GM12878 (cell line): ENCODE data around the gene IGF2R. TPM values are rescaled to one million over a fixed set of nuclear protein-coding genes. Genes with fewer than 3 reads are reported as not detected.

ENCODE experiments used
- ATAC-seq: fragments of 200-7000 bp; cut with Tn5 transposase; 3 replicates; pipeline ENCODE4 v1.9.1; 2020; ENCODE audit warnings: mild to moderate bottlenecking, moderate library complexity
- BruUV-seq: library from RNA; stranded (reverse); fragments of 400-500 nt; replicated peaks from 2 replicates; lab custom pipeline; 2021; lab: Mats Ljungman, UMichigan
- CTCF ChIA-PET: fragments of 300-600 bp; sonication (Branson Sonifier 250); formaldehyde crosslinking; extraction: SDS; loops from one replicate; lab custom pipeline; 2021; ENCODE audit warnings: inconsistent platforms; lab: Yijun Ruan, JAX
- POLR2A ChIA-PET: fragments of 350-600 bp; formaldehyde crosslinking; extraction: SDS; loops from one replicate; lab custom pipeline; 2021; ENCODE audit warnings: inconsistent platforms; lab: Charles Lee
- RAD21 ChIA-PET: fragments of 300-600 bp; sonication (Branson Sonifier 250); formaldehyde crosslinking; loops from one replicate; lab custom pipeline; 2023; ENCODE audit warnings: antibody characterized with exemption; ENCODE audit not compliant: unreplicated experiment; lab: Charles Lee
- SMC1A ChIA-PET: fragments of 300-600 bp; sonication (Branson Sonifier 250); formaldehyde crosslinking; loops from one replicate; lab custom pipeline; 2023; ENCODE audit not compliant: unreplicated experiment, uncharacterized antibody; lab: Charles Lee
- DNase-seq: peaks from one replicate; pipeline ENCODE4 v3.0.0-alpha.2; 2011; ENCODE audit warnings: low read depth, low spot score
- FAIRE-seq: peaks from 3 replicates; lab custom pipeline; 2011; peaks lifted over from hg19 to GRCh38; lab: Jason Lieb, UNC
- H2AFZ ChIP-seq: 2 replicates; pipeline ENCODE4 v1.6.0; 2011; ENCODE audit warnings: low read depth, low read length, control low read depth; ENCODE audit not compliant: control insufficient read depth
- H3K27ac ChIP-seq: 2 replicates; pipeline ENCODE4 v1.5.1; 2011; ENCODE audit warnings: control low read depth; ENCODE audit not compliant: control insufficient read depth, insufficient read depth
- H3K27me3 ChIP-seq, 2 experiments: replicated peaks in 1 of 2; 2 replicates each; pipeline versions ENCODE4 v1.6.0 to v1.6.1; 2011; ENCODE audit warnings: low read length in 1 of 2; ENCODE audit not compliant: control insufficient read depth in 2 of 2, insufficient read depth in 2 of 2
- H3K36me3 ChIP-seq, 2 experiments: 2 replicates each; pipeline ENCODE4 v1.5.1; 2011; ENCODE audit warnings: low read length in 1 of 2; ENCODE audit not compliant: control insufficient read depth in 2 of 2, insufficient read depth in 2 of 2
- H3K4me1 ChIP-seq: 2 replicates; pipeline ENCODE4 v1.6.1; 2011; ENCODE audit warnings: mild to moderate bottlenecking, low read length, moderate library complexity, mixed read lengths; ENCODE audit not compliant: control insufficient read depth, insufficient read depth
- H3K4me2 ChIP-seq: 2 replicates; pipeline ENCODE4 v1.6.0; 2011; ENCODE audit warnings: control low read depth; ENCODE audit not compliant: control insufficient read depth, insufficient read depth
- H3K4me3 ChIP-seq: fragments of 200-600 bp; sonication (generic); 2 replicates; pipeline ENCODE4 v1.5.1; 2016
- H3K79me2 ChIP-seq: 2 replicates; pipeline ENCODE4 v1.6.0; 2011; ENCODE audit warnings: low read length; ENCODE audit not compliant: control insufficient read depth, insufficient read depth
- H3K9ac ChIP-seq: 2 replicates; pipeline ENCODE4 v1.8.0; 2011; ENCODE audit warnings: low read length, control low read depth, mixed read lengths; ENCODE audit not compliant: control insufficient read depth, insufficient read depth
- H3K9me3 ChIP-seq: replicated peaks from 3 replicates; pipeline ENCODE4 v1.5.1; 2011; ENCODE audit warnings: mild to moderate bottlenecking, low read length; ENCODE audit not compliant: control insufficient read depth, insufficient read depth
- H4K20me1 ChIP-seq: 2 replicates; pipeline ENCODE4 v1.6.0; 2011; ENCODE audit not compliant: control insufficient read depth, insufficient read depth
- CREM ChIP-seq: IDR thresholded peaks from 2 replicates; pipeline ENCODE4 v1.6.1; 2014; ENCODE audit warnings: antibody characterized with exemption, low read depth
- CTCF ChIP-seq, 3 experiments: IDR thresholded peaks in 2 of 3; conservative IDR thresholded peaks in 1 of 3; 2 replicates each; pipeline ENCODE4 v1.5.1; 2011; ENCODE audit warnings: low read depth in 3 of 3, low read length in 3 of 3, mild to moderate bottlenecking in 3 of 3, control low read depth in 2 of 3, moderate library complexity in 2 of 3, inconsistent platforms in 1 of 3, mixed read lengths in 1 of 3; ENCODE audit not compliant: control insufficient read depth in 2 of 3, insufficient read depth in 1 of 3; ENCODE audit errors: extremely low read depth in 1 of 3
- LARP7 ChIP-seq: fragments of 450-650 bp; IDR thresholded peaks from 2 replicates; pipeline ENCODE4 v1.6.1; 2017; ENCODE audit warnings: mild to moderate bottlenecking
- RFX5 ChIP-seq: IDR thresholded peaks from 2 replicates; pipeline ENCODE4 v1.6.1; 2011; ENCODE audit warnings: low read depth, low read length, improper control_type of control experiment
- TARDBP ChIP-seq: IDR thresholded peaks from 2 replicates; pipeline ENCODE4 v1.6.1; 2016; ENCODE audit warnings: borderline replicate concordance
- ZBED1 ChIP-seq: IDR thresholded peaks from 2 replicates; pipeline ENCODE4 v1.6.1; 2016; ENCODE audit warnings: borderline replicate concordance
- WGBS: methylation state at CpG from one replicate; pipeline ENCODE4 v1.1.6; 2016; ENCODE audit warnings: low lambda C conversion rate; ENCODE audit not compliant: insufficient replicate concordance, insufficient coverage; ENCODE audit errors: missing lambda C conversion rate; 5-methylcytosine and 5-hydroxymethylcytosine counted together
- in situ Hi-C: fragments of 300-500 bp; cut with MboI; formaldehyde crosslinking; loops from 9 replicates; pipeline ENCODE4 v1.14.3; 2018; ENCODE audit warnings: mixed read lengths
- intact Hi-C: fragments of 100-400 bp; cut with micrococcal nuclease; formaldehyde crosslinking; loops from one replicate; pipeline ENCODE4 v1.14.2; 2022; ENCODE audit not compliant: unreplicated experiment
- polyA plus RNA-seq, 11 experiments: library from polyadenylated mRNA; depleted of rRNA in 4 of 11; unstranded in 6 of 11; stranded (reverse) in 5 of 11; fragments of >200 nt; fragmentation: Nextera tagmentation in 4 of 11; fragmentation: Illumina TruSeq in 1 of 11; extraction: Ambion mirVana in 4 of 11; extraction: Trizol in 1 of 11; gene quantifications; 1 replicate in 1 of 11; 2 replicates in 10 of 11; pipeline versions ENCODE4 v1.2.1 to v1.2.3, GENCODE V29; 2011 to 2016; ENCODE audit warnings: inconsistent platforms in 2 of 11, missing spikeins in 2 of 11, low read depth in 1 of 11
- total RNA-seq, 4 experiments: library from RNA; depleted of rRNA in 3 of 4; stranded (reverse); fragments of >200 nt in 3 of 4; fragmentation: Illumina TruSeq in 1 of 4; extraction: Trizol in 1 of 4; gene quantifications; 2 replicates each; pipeline versions ENCODE4 v1.2.1 to v1.2.3, GENCODE V29; 2013 to 2021
- TF ChIP-seq, protein P1 (sequence below): fragments of 450-650 bp; IDR thresholded peaks from 2 replicates; pipeline ENCODE4 v1.6.1; 2017; ENCODE audit warnings: antibody characterized with exemption, mild to moderate bottlenecking, moderate library complexity
- TF ChIP-seq, protein P2 (sequence below): fragments of 450-650 bp; IDR thresholded peaks from 2 replicates; pipeline ENCODE4 v1.6.1; 2017; ENCODE audit warnings: mild to moderate bottlenecking, moderate library complexity
- TF ChIP-seq, protein P3 (sequence below): IDR thresholded peaks from 2 replicates; pipeline ENCODE4 v1.6.1; 2011; ENCODE audit warnings: mild to moderate bottlenecking, low read depth, low read length, moderate library complexity; ENCODE audit not compliant: insufficient replicate concordance
- TF ChIP-seq, protein P4 (sequence below): IDR thresholded peaks from 2 replicates; pipeline ENCODE4 v1.6.1; 2011; ENCODE audit warnings: borderline replicate concordance, low read depth, mild to moderate bottlenecking, moderate library complexity, low read length; ENCODE audit not compliant: insufficient read depth, poor library complexity, severe bottlenecking

Gene IGF2R
- total and polyA plus RNA-seq, 10 of the 15 experiments (the other 5 are each of a cell fraction or from before 2014, with no cell fraction given): 1.00 to 40.1 (median 16.8) TPM

DNA sequence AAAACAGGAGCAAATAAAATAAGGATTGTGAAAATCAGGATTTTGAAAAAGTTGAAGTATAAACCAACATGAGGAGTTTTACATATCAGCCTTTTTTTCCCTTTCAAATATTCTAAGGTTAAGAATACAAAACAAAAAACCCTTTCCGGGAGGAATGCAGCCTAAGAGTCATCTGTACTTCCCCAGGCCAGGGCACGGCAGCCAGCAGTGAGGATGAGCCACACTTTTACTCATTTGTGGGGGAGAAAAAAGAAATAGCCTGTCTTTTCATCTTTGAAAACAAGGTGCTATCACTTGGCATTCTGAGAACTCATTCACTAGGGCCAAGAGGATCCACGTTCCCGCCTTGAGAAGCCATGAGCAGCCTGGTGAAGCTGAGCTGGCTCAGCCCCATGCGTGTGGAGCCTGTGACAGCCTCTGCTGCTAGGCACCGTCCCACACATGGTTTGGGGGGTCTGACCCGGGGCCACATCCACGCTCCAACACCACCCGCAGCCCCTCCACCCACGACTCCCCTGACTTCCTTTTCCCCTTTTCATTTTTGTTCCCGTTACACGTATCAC, 164.0 kb downstream of the IGF2R start:
- no peaks in the 10 kb centered on the region for H3K79me2 ChIP-seq
- no TSS peak for BruUV-seq
- H3K9ac ChIP-seq: no peak overlapping the region
- no peak overlapping the region for H3K4me2 ChIP-seq
- no peak overlapping the region for H2AFZ ChIP-seq
- no peak overlapping the region for H3K4me3 ChIP-seq
- POLR2A ChIA-PET: no interaction called here
- SMC1A ChIA-PET: no interaction called here
- H3K27ac ChIP-seq: no peak overlapping the region
- FAIRE-seq (no peak), DNase-seq (no peak), ATAC-seq (no peak; the same call in 2 of the 3 replicates)
- in situ Hi-C loops (no loop called here), intact Hi-C loops (loop anchor here (10.0 kb wide), 1 partner anchor 532 kb away; the partner anchor contains the start of gene LPA)
- 59% methylated on average over 12 of the region's 12 CpGs for WGBS
- H4K20me1 ChIP-seq: no peaks in the 10 kb centered on the region
- H3K27me3 ChIP-seq: no peaks in the 10 kb centered on the region
- H3K4me1 ChIP-seq: no peaks in the 10 kb centered on the region
- RAD21 ChIA-PET: interaction anchor here (0.9 kb wide), 1 partner anchor 88 kb away, joined by 3 read pairs; no protein-coding TSS in a partner anchor
- no peaks in the 10 kb centered on the region for H3K36me3 ChIP-seq
- H3K9me3 ChIP-seq: no peaks in the 10 kb centered on the region
- TF ChIP-seq, protein P1, sequence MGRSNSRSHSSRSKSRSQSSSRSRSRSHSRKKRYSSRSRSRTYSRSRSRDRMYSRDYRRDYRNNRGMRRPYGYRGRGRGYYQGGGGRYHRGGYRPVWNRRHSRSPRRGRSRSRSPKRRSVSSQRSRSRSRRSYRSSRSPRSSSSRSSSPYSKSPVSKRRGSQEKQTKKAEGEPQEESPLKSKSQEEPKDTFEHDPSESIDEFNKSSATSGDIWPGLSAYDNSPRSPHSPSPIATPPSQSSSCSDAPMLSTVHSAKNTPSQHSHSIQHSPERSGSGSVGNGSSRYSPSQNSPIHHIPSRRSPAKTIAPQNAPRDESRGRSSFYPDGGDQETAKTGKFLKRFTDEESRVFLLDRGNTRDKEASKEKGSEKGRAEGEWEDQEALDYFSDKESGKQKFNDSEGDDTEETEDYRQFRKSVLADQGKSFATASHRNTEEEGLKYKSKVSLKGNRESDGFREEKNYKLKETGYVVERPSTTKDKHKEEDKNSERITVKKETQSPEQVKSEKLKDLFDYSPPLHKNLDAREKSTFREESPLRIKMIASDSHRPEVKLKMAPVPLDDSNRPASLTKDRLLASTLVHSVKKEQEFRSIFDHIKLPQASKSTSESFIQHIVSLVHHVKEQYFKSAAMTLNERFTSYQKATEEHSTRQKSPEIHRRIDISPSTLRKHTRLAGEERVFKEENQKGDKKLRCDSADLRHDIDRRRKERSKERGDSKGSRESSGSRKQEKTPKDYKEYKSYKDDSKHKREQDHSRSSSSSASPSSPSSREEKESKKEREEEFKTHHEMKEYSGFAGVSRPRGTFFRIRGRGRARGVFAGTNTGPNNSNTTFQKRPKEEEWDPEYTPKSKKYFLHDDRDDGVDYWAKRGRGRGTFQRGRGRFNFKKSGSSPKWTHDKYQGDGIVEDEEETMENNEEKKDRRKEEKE: no peak
- TF ChIP-seq TARDBP (no peak), RFX5 (no peak), ZBED1 (no peak), LARP7 (no peak), CTCF (IDR thresholded peaks at IDR 0.05 in 2 of 3, conservative IDR thresholded peaks at IDR 0.05 in 1 of 3; ENCODE audit: control insufficient read depth in 2 of 3, extremely low read depth in 1 of 3, insufficient read depth in 1 of 3, low read depth in 3 of 3, low read length in 3 of 3) (no peak), CREM (no peak)
- TF ChIP-seq, protein P2, sequence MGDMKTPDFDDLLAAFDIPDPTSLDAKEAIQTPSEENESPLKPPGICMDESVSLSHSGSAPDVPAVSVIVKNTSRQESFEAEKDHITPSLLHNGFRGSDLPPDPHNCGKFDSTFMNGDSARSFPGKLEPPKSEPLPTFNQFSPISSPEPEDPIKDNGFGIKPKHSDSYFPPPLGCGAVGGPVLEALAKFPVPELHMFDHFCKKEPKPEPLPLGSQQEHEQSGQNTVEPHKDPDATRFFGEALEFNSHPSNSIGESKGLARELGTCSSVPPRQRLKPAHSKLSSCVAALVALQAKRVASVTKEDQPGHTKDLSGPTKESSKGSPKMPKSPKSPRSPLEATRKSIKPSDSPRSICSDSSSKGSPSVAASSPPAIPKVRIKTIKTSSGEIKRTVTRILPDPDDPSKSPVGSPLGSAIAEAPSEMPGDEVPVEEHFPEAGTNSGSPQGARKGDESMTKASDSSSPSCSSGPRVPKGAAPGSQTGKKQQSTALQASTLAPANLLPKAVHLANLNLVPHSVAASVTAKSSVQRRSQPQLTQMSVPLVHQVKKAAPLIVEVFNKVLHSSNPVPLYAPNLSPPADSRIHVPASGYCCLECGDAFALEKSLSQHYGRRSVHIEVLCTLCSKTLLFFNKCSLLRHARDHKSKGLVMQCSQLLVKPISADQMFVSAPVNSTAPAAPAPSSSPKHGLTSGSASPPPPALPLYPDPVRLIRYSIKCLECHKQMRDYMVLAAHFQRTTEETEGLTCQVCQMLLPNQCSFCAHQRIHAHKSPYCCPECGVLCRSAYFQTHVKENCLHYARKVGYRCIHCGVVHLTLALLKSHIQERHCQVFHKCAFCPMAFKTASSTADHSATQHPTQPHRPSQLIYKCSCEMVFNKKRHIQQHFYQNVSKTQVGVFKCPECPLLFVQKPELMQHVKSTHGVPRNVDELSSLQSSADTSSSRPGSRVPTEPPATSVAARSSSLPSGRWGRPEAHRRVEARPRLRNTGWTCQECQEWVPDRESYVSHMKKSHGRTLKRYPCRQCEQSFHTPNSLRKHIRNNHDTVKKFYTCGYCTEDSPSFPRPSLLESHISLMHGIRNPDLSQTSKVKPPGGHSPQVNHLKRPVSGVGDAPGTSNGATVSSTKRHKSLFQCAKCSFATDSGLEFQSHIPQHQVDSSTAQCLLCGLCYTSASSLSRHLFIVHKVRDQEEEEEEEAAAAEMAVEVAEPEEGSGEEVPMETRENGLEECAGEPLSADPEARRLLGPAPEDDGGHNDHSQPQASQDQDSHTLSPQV: no peak
- TF ChIP-seq, protein P3, sequence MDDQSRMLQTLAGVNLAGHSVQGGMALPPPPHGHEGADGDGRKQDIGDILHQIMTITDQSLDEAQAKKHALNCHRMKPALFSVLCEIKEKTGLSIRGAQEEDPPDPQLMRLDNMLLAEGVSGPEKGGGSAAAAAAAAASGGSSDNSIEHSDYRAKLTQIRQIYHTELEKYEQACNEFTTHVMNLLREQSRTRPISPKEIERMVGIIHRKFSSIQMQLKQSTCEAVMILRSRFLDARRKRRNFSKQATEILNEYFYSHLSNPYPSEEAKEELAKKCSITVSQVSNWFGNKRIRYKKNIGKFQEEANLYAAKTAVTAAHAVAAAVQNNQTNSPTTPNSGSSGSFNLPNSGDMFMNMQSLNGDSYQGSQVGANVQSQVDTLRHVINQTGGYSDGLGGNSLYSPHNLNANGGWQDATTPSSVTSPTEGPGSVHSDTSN: no peak
- TF ChIP-seq, protein P4, sequence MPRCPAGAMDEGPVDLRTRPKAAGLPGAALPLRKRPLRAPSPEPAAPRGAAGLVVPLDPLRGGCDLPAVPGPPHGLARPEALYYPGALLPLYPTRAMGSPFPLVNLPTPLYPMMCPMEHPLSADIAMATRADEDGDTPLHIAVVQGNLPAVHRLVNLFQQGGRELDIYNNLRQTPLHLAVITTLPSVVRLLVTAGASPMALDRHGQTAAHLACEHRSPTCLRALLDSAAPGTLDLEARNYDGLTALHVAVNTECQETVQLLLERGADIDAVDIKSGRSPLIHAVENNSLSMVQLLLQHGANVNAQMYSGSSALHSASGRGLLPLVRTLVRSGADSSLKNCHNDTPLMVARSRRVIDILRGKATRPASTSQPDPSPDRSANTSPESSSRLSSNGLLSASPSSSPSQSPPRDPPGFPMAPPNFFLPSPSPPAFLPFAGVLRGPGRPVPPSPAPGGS: no peak
- CTCF ChIA-PET: no interaction called here
